B cell (primary cell): ENCODE results near the gene CD81. TPM values are rescaled to one million over a fixed set of nuclear protein-coding genes. Genes with fewer than 3 reads are reported as not detected.

Experiments
- ATAC-seq: fragments of 200-7000 bp; cut with Tn5 transposase; one replicate; pipeline ENCODE4 v1.10.0; 2021; ENCODE audit warnings: low read depth, mild to moderate bottlenecking, moderate number of reproducible peaks, moderate library complexity
- CTCF ChIA-PET: fragments of 350-600 bp; sonication (Branson Sonifier 250); formaldehyde crosslinking; loops from one replicate; lab custom pipeline; 2021; ENCODE audit warnings: antibody characterized with exemption, inconsistent platforms; lab: Charles Lee
- POLR2A ChIA-PET: fragments of 350-600 bp; sonication (Branson Sonifier 250); formaldehyde crosslinking; loops from one replicate; lab custom pipeline; 2021; ENCODE audit warnings: antibody characterized with exemption; lab: Charles Lee
- DNase-seq: peaks from one replicate; pipeline ENCODE4 v3.0.0; 2013
- H2AFZ ChIP-seq: 2 replicates; pipeline ENCODE4 v1.6.1; 2012; ENCODE audit warnings: mild to moderate bottlenecking, low read depth, low read length; ENCODE audit not compliant: insufficient read depth, poor library complexity, severe bottlenecking
- H3K27ac ChIP-seq, 2 donors: 1 replicate in 1 of 2; 2 replicates in 1 of 2; pipeline ENCODE4 v1.5.1; 2012 to 2013; ENCODE audit warnings: low read length in 2 of 2, mild to moderate bottlenecking in 2 of 2, moderate library complexity in 1 of 2
- H3K27me3 ChIP-seq, 4 experiments: fragments of 200-600 bp in 1 of 4; sonication (generic) in 1 of 4; replicated peaks in 1 of 4; 1 replicate in 2 of 4; 2 replicates in 2 of 4; pipeline versions ENCODE4 v1.6.1 to v1.7.0; 2013 to 2016; ENCODE audit warnings: low read length in 3 of 4, mild to moderate bottlenecking in 2 of 4, mixed read lengths in 1 of 4, moderate library complexity in 1 of 4; ENCODE audit not compliant: insufficient read depth in 4 of 4, control insufficient read depth in 3 of 4; ENCODE audit errors: control extremely low read depth in 1 of 4
- H3K36me3 ChIP-seq, 2 experiments: replicated peaks in 1 of 2; 1 replicate in 1 of 2; 2 replicates in 1 of 2; pipeline versions ENCODE4 v1.6.1 to v1.7.1; 2013; ENCODE audit warnings: low read length in 1 of 2; ENCODE audit not compliant: insufficient read depth in 2 of 2, control insufficient read depth in 1 of 2; ENCODE audit errors: control extremely low read depth in 1 of 2, extremely low read depth in 1 of 2
- H3K4me1 ChIP-seq, 2 donors: fragments of 200-600 bp in 1 of 2; sonication (generic) in 1 of 2; 1 replicate in 1 of 2; 2 replicates in 1 of 2; pipeline versions ENCODE4 v1.5.1 to v1.6.1; 2013 to 2017; ENCODE audit warnings: low read length in 2 of 2; ENCODE audit not compliant: control insufficient read depth in 2 of 2, insufficient read depth in 2 of 2
- H3K4me2 ChIP-seq: replicated peaks from 2 replicates; pipeline ENCODE3; 2012; ENCODE audit warnings: mild to moderate bottlenecking, low read depth, low read length; ENCODE audit not compliant: poor library complexity, severe bottlenecking
- H3K4me3 ChIP-seq, 5 experiments: fragments of 200-600 bp in 1 of 5; sonication (generic) in 1 of 5; 1 replicate in 3 of 5; 2 replicates in 2 of 5; pipeline versions ENCODE4 v1.5.1 to v1.7.0; 2011 to 2016; ENCODE audit warnings: low read length in 4 of 5, mild to moderate bottlenecking in 4 of 5, low read depth in 2 of 5, control low read depth in 1 of 5, moderate library complexity in 1 of 5; ENCODE audit not compliant: insufficient read depth in 1 of 5; ENCODE audit errors: control extremely low read depth in 1 of 5, extremely low read depth in 1 of 5
- H3K79me2 ChIP-seq: fragments of 200-600 bp; sonication (generic); one replicate; pipeline ENCODE4 v1.6.0; 2016; ENCODE audit warnings: low read length; ENCODE audit not compliant: control insufficient read depth, insufficient read depth
- H3K9ac ChIP-seq: fragments of 200-600 bp; sonication (generic); 2 replicates; pipeline ENCODE4 v1.6.1; 2017; ENCODE audit warnings: mild to moderate bottlenecking, low read length, moderate library complexity
- H3K9me3 ChIP-seq, 3 donors: one replicate each; pipeline versions ENCODE4 v1.6.1 to v1.7.1; 2013; ENCODE audit warnings: low read length in 2 of 3; ENCODE audit not compliant: control insufficient read depth in 2 of 3, insufficient read depth in 1 of 3; ENCODE audit errors: control extremely low read depth in 1 of 3
- H4K20me1 ChIP-seq: 2 replicates; pipeline ENCODE4 v1.6.0; 2012; ENCODE audit warnings: mild to moderate bottlenecking, low read length; ENCODE audit not compliant: insufficient read depth, control insufficient read depth, poor library complexity, severe bottlenecking
- H3K27ac Mint-ChIP-seq: one replicate; pipeline ENCODE4 v1.8.0; 2021; ENCODE audit warnings: mixed read lengths
- H3K27me3 Mint-ChIP-seq: one replicate; pipeline ENCODE4 v1.8.0; 2021; ENCODE audit warnings: mixed read lengths
- H3K4me1 Mint-ChIP-seq: one replicate; pipeline ENCODE4 v1.8.0; 2021; ENCODE audit warnings: mixed read lengths
- H3K4me3 Mint-ChIP-seq: one replicate; pipeline ENCODE4 v1.8.0; 2021; ENCODE audit warnings: mixed read lengths
- H3K9me3 Mint-ChIP-seq: one replicate; pipeline ENCODE4 v1.8.0; 2022; ENCODE audit warnings: mixed read lengths; ENCODE audit not compliant: insufficient read depth
- CTCF ChIP-seq: fragments of 200-600 bp; IDR thresholded peaks from one replicate; pipeline ENCODE4 v1.8.0; 2022; ENCODE audit warnings: antibody characterized with exemption, mild to moderate bottlenecking
- EZH2 ChIP-seq: IDR thresholded peaks from 2 replicates; pipeline ENCODE4 v1.6.1; 2012; ENCODE audit warnings: borderline replicate concordance, low read depth, mild to moderate bottlenecking, moderate library complexity, low read length; ENCODE audit not compliant: insufficient read depth, poor library complexity, severe bottlenecking
- WGBS: methylation state at CpG from one replicate; pipeline ENCODE4 v1.1.5; 2013; ENCODE audit warnings: missing lambda C conversion rate; ENCODE audit not compliant: insufficient coverage; 5-methylcytosine and 5-hydroxymethylcytosine counted together
- intact Hi-C: fragments of 100-400 bp; cut with micrococcal nuclease; formaldehyde crosslinking; loops from one replicate; pipeline ENCODE4 v1.10.0; 2022
- polyA plus RNA-seq: library from polyadenylated mRNA; depleted of rRNA; stranded (reverse); fragments of >200 nt; gene quantifications from 2 replicates; pipeline ENCODE4 v1.2.3, GENCODE V29; 2012
- total RNA-seq, 2 donors: library from RNA; stranded (reverse); fragments of 120-200 nt in 1 of 2; gene quantifications; 1 replicate in 1 of 2; 2 replicates in 1 of 2; pipeline versions ENCODE4 v1.2.3 to v1.2.4, GENCODE V29; 2013 to 2022

Gene CD81
- total and polyA plus RNA-seq, 2 donors (not counting 1 experiment from before 2014, with no cell fraction given): 253 to 361 TPM

GRCh38 chr11:2402890-2403645 lies 26.0 kb downstream of the CD81 start:
- no peaks in the 10 kb centered on the region for H3K9me3 Mint-ChIP-seq
- peak overlapping the region; percentile 32 for H3K27ac Mint-ChIP-seq
- DNase-seq (no peak), ATAC-seq (no peak)
- H3K79me2 ChIP-seq: peaks cover 24% of the 10 kb centered on the region
- ChIA-PET CTCF (interaction anchor here (8.4 kb wide), 1 partner anchor 97 kb away, joined by 78 read pairs; no protein-coding TSS in a partner anchor), POLR2A (no interaction called here)
- H2AFZ ChIP-seq: no peak overlapping the region
- no peak overlapping the region for H3K9ac ChIP-seq
- H3K27ac ChIP-seq: no peak overlapping the region
- H3K4me2 ChIP-seq: no peak overlapping the region
- TF ChIP-seq EZH2: no peak
- peaks cover 18% of the 10 kb centered on the region for H3K4me1 Mint-ChIP-seq
- peaks cover 31% of the 10 kb centered on the region for H4K20me1 ChIP-seq
- H3K27me3 Mint-ChIP-seq: no peaks in the 10 kb centered on the region
- intact Hi-C loops: loop anchor here (5.0 kb wide), 3 partner anchors 551 to 1706 kb away; partner anchors contain the start of genes DEAF1, LSP1, NAP1L4 and TMEM80
- 93% methylated on average over 26 of the region's 31 CpGs for WGBS
- H3K4me1 ChIP-seq: peaks cover 19 to 29% of the 10 kb centered on the region in 2 donors
- peaks cover 0 to 29% of the 10 kb centered on the region in 2 experiments for H3K36me3 ChIP-seq
- no peaks in the 10 kb centered on the region for H3K27me3 ChIP-seq
- no peaks in the 10 kb centered on the region for H3K9me3 ChIP-seq
- peak overlapping the region; percentile 90 for H3K4me3 Mint-ChIP-seq
- H3K4me3 ChIP-seq: no peak overlapping the region

- Histone ChIP-seq H2AFZ (no peak overlapping the region), H3K79me2 (peaks cover 22% of the 10 kb centered on the region), H3K4me2 (no peak overlapping the region), H3K4me1 (peaks cover 13 to 16% of the 10 kb centered on the region in 2 donors), H3K36me3 (peaks cover 0 to 22% of the 10 kb centered on the region in 2 experiments), H3K27ac (no peak overlapping the region), H3K9ac (no peak overlapping the region), H3K4me3 (no peak overlapping the region), H3K9me3 (no peaks in the 10 kb centered on the region), H3K27me3 (no peaks in the 10 kb centered on the region), H4K20me1 (peaks cover 31% of the 10 kb centered on the region)
- CTCF ChIA-PET: interaction anchor here (8.4 kb wide), 1 partner anchor 99 kb away, joined by 78 read pairs; no protein-coding TSS in a partner anchor
- Mint-ChIP-seq H3K9me3 (no peaks in the 10 kb centered on the region), H3K27me3 (no peaks in the 10 kb centered on the region), H3K4me1 (peaks cover 15% of the 10 kb centered on the region), H3K4me3 (no peak overlapping the region), H3K27ac (no peak overlapping the region)
- ATAC-seq (no peak), DNase-seq (no peak)
- 86% methylated on average over 12 of the region's 12 CpGs for WGBS
- no peak for TF ChIP-seq CTCF
- no peak for TF ChIP-seq EZH2
- POLR2A ChIA-PET: no interaction called here
- intact Hi-C loops: loop anchor here (5.0 kb wide), 3 partner anchors 552 to 1707 kb away; partner anchors contain the start of genes DEAF1, LSP1, NAP1L4 and TMEM80
Observed at GRCh38 chr11:2404735-2405196, 27.7 kb downstream of the CD81 start.
